ENCODE data around the gene ZNF227.
A peak's percentile ranks its signal among the peaks of the same experiment; 100 is the strongest.
"Not testable (repeated sequence)": the region's sequence is repeated elsewhere in the genome, so short reads cannot be mapped to it uniquely, and the experiment has no call there.

ZNF227 gene

GRCh38 chr19:44212250-44212865 is at the start of gene ZNF227:
TSS of gene ZNF227 (plus strand) at chr19:44212532. CDS start at chr19:44217793, 5,261 bp downstream.
- Histone ChIP-seq H3K9me3 (ENCODE audit: control insufficient read depth, low read length) (no peaks in the 10 kb centered on the region), H3K36me3 (ENCODE audit: control insufficient read depth, insufficient read depth, low read length) (no peaks in the 10 kb centered on the region), H3K4me3 (ENCODE audit: low read length) (peak within 1 kb of the TSS; percentile 70), H3K9ac (ENCODE audit: low read length) (peak within 1 kb of the TSS; percentile 79), H3K4me1 (ENCODE audit: control insufficient read depth, insufficient read depth, low read length) (no peaks in the 10 kb centered on the region), H3K27me3 (ENCODE audit: control insufficient read depth, insufficient read depth, low read length) (no peaks in the 10 kb centered on the region)

- peak overlapping the region; percentile 96 for H3K4me3 ChIP-seq (ENCODE audit: low read length)
- H3K27me3 ChIP-seq (ENCODE audit: control insufficient read depth, insufficient read depth, low read length), result no peaks in the 10 kb centered on the region
- H3K9ac ChIP-seq (ENCODE audit: low read length), result no peak overlapping the region
- H3K9me3 ChIP-seq (ENCODE audit: control insufficient read depth, low read length), result peaks cover 12% of the 10 kb centered on the region
- peaks cover 5% of the 10 kb centered on the region for H3K36me3 ChIP-seq (ENCODE audit: control insufficient read depth, insufficient read depth, low read length)
- H3K4me1 ChIP-seq (ENCODE audit: control insufficient read depth, insufficient read depth, low read length), result no peaks in the 10 kb centered on the region
These were observed 48.5 kb upstream of the ZNF227 start for GRCh38 chr19:44163789-44164188.

DNA sequence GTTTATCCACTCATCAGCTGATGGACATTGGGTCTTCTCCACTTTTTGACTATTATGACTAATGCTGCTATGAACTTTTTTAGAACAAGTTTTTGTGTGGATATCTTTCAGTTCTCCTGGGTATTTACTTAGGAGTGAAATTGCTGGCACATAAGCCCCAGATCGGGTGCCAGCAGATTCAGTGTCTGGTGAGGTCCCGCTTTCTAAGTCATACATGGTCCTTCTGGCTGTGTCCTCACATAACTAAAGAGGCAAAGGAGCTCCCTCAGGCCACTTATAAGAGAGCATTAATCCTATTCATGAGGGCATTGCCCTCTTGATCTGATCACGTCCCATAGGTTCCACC is 48.0 kb upstream of the ZNF227 start:
- Histone ChIP-seq H3K36me3 (ENCODE audit: control insufficient read depth, insufficient read depth, low read length) (peaks cover 5% of the 10 kb centered on the region), H3K27me3 (ENCODE audit: control insufficient read depth, insufficient read depth, low read length) (no peaks in the 10 kb centered on the region), H3K4me1 (ENCODE audit: control insufficient read depth, insufficient read depth, low read length) (no peaks in the 10 kb centered on the region), H3K9me3 (ENCODE audit: control insufficient read depth, low read length) (peaks cover 12% of the 10 kb centered on the region), H3K9ac (ENCODE audit: low read length) (no peak overlapping the region), H3K4me3 (ENCODE audit: low read length) (peak overlapping the region; percentile 96)

DNA sequence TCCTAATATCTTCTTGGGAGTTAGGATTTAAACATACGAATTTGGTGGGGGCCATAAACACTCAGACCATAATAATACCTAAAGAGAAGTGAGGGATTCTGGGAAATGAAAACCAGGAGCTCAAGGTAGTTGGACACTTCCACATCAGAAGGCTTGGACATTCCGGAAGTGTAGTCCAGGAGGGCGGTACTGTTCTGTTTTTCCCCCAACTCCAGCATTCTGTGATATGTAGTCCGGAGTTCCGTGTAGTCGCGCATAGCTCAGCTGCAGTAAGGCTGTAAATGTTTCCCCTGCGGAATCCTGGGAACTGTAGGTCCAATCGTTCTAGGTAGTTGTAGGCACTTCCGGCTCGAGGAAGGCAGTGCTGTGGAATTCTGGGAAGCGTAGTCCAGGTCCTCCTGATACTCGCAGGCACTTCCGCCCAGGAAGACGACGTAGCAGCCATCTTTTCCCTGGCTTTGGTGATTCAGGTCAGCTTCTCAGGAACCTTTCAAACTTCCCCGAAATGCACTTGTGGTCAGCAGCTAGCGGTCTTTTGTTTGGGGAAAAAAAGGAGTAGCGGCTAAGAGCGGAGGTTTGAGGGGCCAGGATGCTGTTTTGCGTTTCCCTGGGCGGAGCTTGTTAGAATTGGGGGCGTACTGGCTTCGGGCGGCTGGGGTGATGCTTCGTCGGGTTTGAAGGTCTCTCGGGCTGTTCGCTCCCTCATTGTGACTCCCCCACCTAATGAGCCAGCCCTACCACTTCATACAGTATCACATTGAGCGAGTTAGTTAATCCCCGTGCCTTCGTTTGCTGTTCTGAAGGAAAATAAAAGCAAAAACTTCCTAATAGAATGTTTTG is 47.4 kb upstream of the ZNF227 start, which contains the start of gene ZNF226:
TSS of gene ZNF226 (plus strand) at position 428 of the 840 bp plus-strand sequence. CDS start 4,981 bp downstream, outside the sequence.
- Histone ChIP-seq H3K9me3 (ENCODE audit: control insufficient read depth, low read length) (peaks cover 12% of the 10 kb centered on the region), H3K9ac (ENCODE audit: low read length) (peak within 1 kb of the TSS; percentile 95), H3K27me3 (ENCODE audit: control insufficient read depth, insufficient read depth, low read length) (no peaks in the 10 kb centered on the region), H3K36me3 (ENCODE audit: control insufficient read depth, insufficient read depth, low read length) (peaks cover 5% of the 10 kb centered on the region), H3K4me1 (ENCODE audit: control insufficient read depth, insufficient read depth, low read length) (no peaks in the 10 kb centered on the region), H3K4me3 (ENCODE audit: low read length) (peak within 1 kb of the TSS; percentile 96)

DNA sequence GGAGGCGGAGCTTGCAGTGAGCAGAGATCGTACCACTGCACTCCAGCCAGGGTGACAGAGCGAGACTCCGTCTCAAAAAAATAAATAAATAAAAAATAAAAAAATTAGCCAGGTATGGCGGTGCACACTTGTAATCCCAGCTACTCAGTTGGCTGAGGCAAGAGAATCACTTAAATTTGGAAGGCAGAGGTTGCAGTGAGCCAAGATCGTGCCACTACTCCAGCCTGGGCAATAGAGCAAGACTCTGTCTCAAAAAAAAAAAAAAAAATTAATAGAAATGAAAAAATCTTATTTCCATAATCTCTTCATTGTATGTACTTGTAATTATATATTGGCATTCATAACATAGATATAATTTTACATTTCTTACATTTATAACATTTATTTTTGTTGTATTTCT is 41.7 kb upstream of the ZNF227 start:
- H3K36me3 ChIP-seq (ENCODE audit: control insufficient read depth, insufficient read depth, low read length), result peaks cover 33% of the 10 kb centered on the region

GRCh38 chr19:44176590-44176989 is 35.7 kb upstream of the ZNF227 start:
- peak overlapping the region; percentile 2 for H3K4me3 ChIP-seq (ENCODE audit: low read length)
- no peak overlapping the region for H3K9ac ChIP-seq (ENCODE audit: low read length)
- no peaks in the 10 kb centered on the region for H3K27me3 ChIP-seq (ENCODE audit: control insufficient read depth, insufficient read depth, low read length)
- no peaks in the 10 kb centered on the region for H3K4me1 ChIP-seq (ENCODE audit: control insufficient read depth, insufficient read depth, low read length)
- H3K9me3 ChIP-seq (ENCODE audit: control insufficient read depth, low read length), result peaks cover 26% of the 10 kb centered on the region
- peaks cover 35% of the 10 kb centered on the region for H3K36me3 ChIP-seq (ENCODE audit: control insufficient read depth, insufficient read depth, low read length)

More for the DNA sequence above, 41.7 kb upstream of the ZNF227 start:
- H3K9ac ChIP-seq (ENCODE audit: low read length); H3K4me3 ChIP-seq (ENCODE audit: low read length); H3K27me3 ChIP-seq (ENCODE audit: control insufficient read depth, insufficient read depth, low read length); H3K4me1 ChIP-seq (ENCODE audit: control insufficient read depth, insufficient read depth, low read length): not testable (repeated sequence)
- H3K9me3 ChIP-seq (ENCODE audit: control insufficient read depth, low read length), result peaks cover 20% of the 10 kb centered on the region

GRCh38 chr19:44180968-44181367 is 31.4 kb upstream of the ZNF227 start:
- H3K9ac ChIP-seq (ENCODE audit: low read length), result no peak overlapping the region
- H3K4me3 ChIP-seq (ENCODE audit: low read length), result no peak overlapping the region
- no peaks in the 10 kb centered on the region for H3K4me1 ChIP-seq (ENCODE audit: control insufficient read depth, insufficient read depth, low read length)
- peaks cover 7% of the 10 kb centered on the region for H3K36me3 ChIP-seq (ENCODE audit: control insufficient read depth, insufficient read depth, low read length)
- peaks cover 15% of the 10 kb centered on the region for H3K9me3 ChIP-seq (ENCODE audit: control insufficient read depth, low read length)
- no peaks in the 10 kb centered on the region for H3K27me3 ChIP-seq (ENCODE audit: control insufficient read depth, insufficient read depth, low read length)

DNA sequence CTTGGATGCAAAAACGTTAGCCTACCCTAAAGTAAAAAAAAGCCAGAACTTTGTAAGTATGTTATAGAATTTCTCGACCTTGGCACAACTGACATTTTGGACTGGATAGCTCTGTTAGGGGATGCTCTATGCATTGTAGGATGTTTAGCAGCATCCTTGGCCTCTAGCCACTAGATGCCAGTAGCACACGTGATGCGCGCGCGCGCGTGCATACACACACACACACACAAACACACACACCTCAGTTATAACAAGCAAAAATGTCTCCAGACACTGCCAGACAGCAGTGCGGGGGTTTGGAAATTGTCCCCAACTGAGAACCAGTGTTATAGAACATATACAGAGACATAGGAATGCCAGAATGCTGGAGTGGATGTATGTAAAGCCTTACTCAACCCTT is 30.2 kb upstream of the ZNF227 start:
- H3K4me3 ChIP-seq (ENCODE audit: low read length), result no peak overlapping the region
- no peak overlapping the region for H3K9ac ChIP-seq (ENCODE audit: low read length)
- no peaks in the 10 kb centered on the region for H3K36me3 ChIP-seq (ENCODE audit: control insufficient read depth, insufficient read depth, low read length)
- H3K27me3 ChIP-seq (ENCODE audit: control insufficient read depth, insufficient read depth, low read length), result no peaks in the 10 kb centered on the region
- H3K4me1 ChIP-seq (ENCODE audit: control insufficient read depth, insufficient read depth, low read length), result no peaks in the 10 kb centered on the region
- peaks cover 3% of the 10 kb centered on the region for H3K9me3 ChIP-seq (ENCODE audit: control insufficient read depth, low read length)

DNA sequence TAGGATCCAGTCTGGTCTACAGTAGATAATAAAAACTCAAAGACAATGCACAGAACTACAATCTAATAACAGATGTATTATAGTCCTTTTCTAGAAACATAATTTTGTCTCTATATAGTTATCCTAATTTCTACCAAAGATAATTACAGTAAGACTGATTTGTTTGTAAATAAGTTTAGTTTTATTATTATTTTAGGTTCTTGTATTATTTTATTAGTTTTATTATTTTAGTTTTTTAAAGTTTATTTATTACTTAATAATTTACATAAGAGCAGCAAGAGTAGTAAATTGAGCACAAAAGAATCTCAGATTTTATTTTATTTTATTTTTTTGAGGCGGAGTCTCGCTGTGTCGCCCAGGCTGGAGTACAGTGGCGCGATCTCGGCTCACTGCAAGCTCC is 22.3 kb upstream of the ZNF227 start:
- Histone ChIP-seq H3K9me3 (ENCODE audit: control insufficient read depth, low read length) (no peaks in the 10 kb centered on the region), H3K4me3 (ENCODE audit: low read length) (no peak overlapping the region), H3K36me3 (ENCODE audit: control insufficient read depth, insufficient read depth, low read length) (no peaks in the 10 kb centered on the region)

DNA sequence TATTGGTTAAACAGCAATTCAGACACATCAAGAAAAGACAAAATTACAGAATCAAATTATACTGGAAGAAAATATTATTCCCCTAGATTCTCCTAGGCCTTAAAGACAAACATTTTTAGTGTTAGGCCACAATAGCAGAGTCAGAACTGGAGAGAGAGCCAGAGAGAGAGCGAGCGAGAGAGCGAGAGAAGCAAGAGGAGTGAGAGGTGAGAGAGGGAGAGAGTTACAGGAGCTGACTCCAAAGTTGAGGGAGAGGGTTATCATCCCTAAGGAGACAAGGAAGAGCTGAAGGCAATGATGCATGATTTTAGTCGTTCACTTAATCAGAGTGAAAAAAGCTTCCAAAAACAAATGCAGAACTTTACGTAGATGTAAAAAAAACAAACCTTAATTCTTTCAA is 20.2 kb upstream of the ZNF227 start:
- no peaks in the 10 kb centered on the region for H3K4me1 ChIP-seq (ENCODE audit: control insufficient read depth, insufficient read depth, low read length)
- H3K36me3 ChIP-seq (ENCODE audit: control insufficient read depth, insufficient read depth, low read length), result no peaks in the 10 kb centered on the region
- H3K9ac ChIP-seq (ENCODE audit: low read length), result no peak overlapping the region
- no peak overlapping the region for H3K4me3 ChIP-seq (ENCODE audit: low read length)
- H3K9me3 ChIP-seq (ENCODE audit: control insufficient read depth, low read length), result no peaks in the 10 kb centered on the region
- no peaks in the 10 kb centered on the region for H3K27me3 ChIP-seq (ENCODE audit: control insufficient read depth, insufficient read depth, low read length)

More for the DNA sequence above, 22.3 kb upstream of the ZNF227 start:
- H3K4me1 ChIP-seq (ENCODE audit: control insufficient read depth, insufficient read depth, low read length), result no peaks in the 10 kb centered on the region
- H3K27me3 ChIP-seq (ENCODE audit: control insufficient read depth, insufficient read depth, low read length), result no peaks in the 10 kb centered on the region
- H3K9ac ChIP-seq (ENCODE audit: low read length), result no peak overlapping the region

GRCh38 chr19:44196772-44197171 is 15.6 kb upstream of the ZNF227 start:
- Histone ChIP-seq H3K9ac (ENCODE audit: low read length) (no peak overlapping the region), H3K27me3 (ENCODE audit: control insufficient read depth, insufficient read depth, low read length) (no peaks in the 10 kb centered on the region), H3K4me1 (ENCODE audit: control insufficient read depth, insufficient read depth, low read length) (no peaks in the 10 kb centered on the region)

GRCh38 chr19:44202470-44202869 is 9.9 kb upstream of the ZNF227 start:
- Histone ChIP-seq H3K27me3 (ENCODE audit: control insufficient read depth, insufficient read depth, low read length) (no peaks in the 10 kb centered on the region), H3K4me1 (ENCODE audit: control insufficient read depth, insufficient read depth, low read length) (no peaks in the 10 kb centered on the region), H3K4me3 (ENCODE audit: low read length) (no peak overlapping the region), H3K36me3 (ENCODE audit: control insufficient read depth, insufficient read depth, low read length) (no peaks in the 10 kb centered on the region), H3K9me3 (ENCODE audit: control insufficient read depth, low read length) (peaks cover 6% of the 10 kb centered on the region), H3K9ac (ENCODE audit: low read length) (no peak overlapping the region)

More at GRCh38 chr19:44196772-44197171, 15.6 kb upstream of the ZNF227 start:
- Histone ChIP-seq H3K4me3 (ENCODE audit: low read length) (no peak overlapping the region), H3K36me3 (ENCODE audit: control insufficient read depth, insufficient read depth, low read length) (no peaks in the 10 kb centered on the region), H3K9me3 (ENCODE audit: control insufficient read depth, low read length) (no peaks in the 10 kb centered on the region)
